Raji (cell line): ENCODE results near the gene PFKP.

ENCODE experiments used
- POLR2A ChIP-seq: IDR thresholded peaks from 2 replicates; pipeline ENCODE4 v1.6.1; 2011; ENCODE audit warnings: low read depth, low read length, control low read depth; ENCODE audit not compliant: insufficient read depth

The PFKP gene

DNA sequence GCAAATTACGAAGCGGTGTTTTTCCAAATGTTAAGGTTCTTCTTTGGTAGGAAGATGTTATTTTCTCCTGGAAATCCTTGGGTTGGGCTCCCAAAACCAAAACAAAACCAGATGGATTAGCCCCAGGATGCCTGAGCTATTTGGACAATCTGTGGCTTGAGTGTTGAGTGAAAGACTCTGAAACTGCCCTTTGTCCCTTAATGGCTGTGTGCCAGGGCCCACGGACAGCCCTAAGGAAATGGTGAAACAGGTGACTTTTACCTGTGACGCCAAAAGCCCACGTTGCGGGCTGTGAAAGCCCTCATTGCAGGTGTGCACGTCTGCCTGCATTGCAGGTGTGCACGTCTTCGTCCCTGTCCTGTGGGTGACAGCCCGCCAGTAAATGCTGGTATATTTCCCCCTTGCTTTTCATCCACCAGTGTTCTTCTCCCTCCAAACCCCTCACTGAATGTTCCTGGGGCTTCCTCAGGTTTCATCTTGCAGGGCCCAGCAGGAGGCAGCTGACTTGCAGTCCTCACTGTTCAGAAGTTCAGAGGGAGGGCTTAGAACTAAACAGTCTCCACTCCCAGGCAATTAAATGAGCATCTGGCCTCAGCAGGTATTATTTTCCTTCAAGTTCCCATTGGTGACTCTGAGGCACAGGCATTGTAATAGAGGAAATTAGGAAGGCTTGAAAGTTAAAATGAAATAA lies 10.7 kb downstream of the PFKP start:
- TF ChIP-seq POLR2A = no peak

DNA sequence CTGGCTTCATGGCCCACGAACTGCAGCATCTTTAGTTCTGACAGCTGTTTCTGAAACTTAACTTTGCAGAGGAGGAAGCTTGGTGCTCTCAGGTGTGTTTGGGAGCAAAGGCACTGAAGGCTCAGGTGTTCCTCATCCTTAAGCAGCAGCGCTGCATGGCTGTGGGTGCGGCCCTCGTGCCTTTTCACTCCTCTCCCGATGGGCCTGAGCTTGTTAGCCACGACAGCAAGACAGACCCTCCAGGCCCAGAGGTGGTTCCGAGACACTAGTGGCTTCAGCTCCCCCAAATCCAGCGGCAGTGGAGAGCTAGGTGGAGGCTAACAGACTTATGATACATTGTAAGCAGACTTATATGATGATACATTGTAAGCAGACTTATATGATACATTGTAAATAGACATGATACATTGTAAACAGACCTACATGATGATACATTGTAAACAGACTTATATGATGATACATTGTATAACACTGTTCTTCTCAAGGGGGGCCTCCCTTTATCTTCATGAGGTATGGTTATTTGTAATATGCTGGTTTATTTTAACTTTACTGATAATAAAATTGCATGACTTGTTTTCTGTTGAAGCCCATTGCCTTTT lies 14.1 kb downstream of the PFKP start:
- TF ChIP-seq POLR2A = no peak

- TF ChIP-seq POLR2A = no peak
These were observed 14.9 kb downstream of the PFKP start for GRCh38 chr10:3082290-3082689.

DNA sequence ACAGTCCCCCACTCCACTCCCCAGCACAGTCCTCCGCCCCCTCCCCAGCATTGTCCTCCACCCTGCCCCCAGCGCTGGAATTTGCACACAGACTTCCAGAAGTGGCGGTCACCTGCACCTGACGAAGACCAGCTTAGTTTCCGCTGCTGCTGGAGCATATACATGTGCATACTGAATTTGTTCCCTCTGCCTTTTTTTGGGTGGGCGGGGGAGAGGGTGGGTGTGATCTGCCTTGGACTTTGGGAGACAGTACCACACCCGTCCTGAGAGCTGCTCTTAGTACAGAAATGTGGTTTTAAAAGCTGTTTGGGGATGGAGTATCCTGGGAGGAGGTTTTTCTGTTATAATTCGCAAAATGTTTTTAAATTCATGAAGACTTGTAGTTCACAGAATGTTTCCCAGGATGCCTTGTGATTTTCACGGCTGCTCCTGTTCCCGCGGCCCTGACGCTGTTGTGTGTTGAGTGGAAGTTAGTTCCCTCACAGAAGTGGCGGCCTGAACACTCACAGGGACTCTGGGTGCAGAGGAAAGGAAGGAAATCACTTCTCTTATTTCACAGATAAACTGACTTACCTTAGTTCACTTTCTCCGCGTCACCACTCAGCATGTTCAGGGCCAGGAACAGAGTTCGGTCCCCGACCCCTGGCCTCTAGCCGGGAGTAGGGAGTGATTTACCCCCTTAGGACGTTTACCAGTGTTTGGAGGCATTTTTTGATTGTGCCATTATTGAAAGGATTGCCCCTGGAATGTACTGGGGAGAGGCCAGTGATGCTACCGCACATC lies 18.6 kb downstream of the PFKP start:
- no peak for TF ChIP-seq POLR2A

DNA sequence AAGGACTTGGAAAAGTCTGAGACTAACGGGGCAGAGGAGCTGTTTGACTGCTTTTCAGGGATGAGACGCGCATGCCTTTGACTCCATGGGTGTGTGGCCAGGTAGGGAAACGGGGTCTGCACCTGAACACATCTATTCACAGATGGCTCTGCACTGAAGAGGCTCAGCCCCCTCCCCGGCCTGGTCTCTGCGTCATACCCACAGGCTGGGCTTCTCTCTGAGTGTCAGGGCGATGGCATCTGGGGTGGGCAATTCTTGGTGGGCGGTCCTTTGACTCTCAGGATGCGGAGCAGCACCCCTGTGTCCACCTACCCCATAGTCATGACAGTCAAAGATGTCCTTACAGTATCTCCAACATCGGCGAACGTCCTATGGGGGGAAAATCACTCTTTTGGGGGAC lies 23.0 kb downstream of the PFKP start:
- TF ChIP-seq POLR2A = no peak

DNA sequence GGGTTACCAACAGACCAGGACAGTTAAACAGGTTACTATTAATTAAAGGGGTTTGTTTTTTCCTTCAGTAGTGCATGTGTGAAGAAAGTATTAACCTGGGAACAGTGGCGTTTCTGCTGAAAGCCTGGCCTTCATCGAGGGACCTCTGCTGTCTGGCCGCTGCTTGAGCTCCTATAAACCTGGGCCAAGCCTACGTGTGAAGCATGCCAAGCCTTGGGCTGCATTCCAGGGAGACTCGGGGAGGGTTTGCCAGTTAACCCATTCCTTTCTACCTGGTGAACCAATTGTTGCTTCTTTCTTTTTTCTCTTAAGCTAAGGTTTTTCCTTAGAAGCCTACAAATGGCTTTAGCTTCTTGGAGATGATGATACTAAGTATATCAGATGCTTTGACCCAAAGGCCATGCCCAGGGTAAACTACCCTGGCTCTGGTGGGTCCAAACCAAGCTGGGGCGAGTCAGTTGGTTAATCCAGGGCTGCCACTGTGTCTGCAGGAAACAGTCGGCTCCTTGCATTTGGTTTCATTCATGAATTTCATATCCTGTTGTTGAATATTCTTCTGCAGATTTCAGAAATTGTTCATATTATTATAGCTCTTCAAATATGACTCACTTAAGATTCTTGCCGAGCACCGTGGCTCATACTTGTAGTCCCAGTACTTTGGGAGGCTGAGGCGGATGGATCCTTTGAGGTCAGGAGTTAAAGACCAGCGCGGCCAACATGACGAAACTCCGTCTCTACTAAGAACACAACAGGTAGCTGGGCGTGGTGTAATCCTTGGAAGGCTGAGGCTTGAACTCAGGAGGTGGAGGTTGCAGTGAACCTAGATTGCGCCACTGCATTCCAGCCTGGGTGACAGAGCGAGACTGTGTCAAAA lies 23.8 kb downstream of the PFKP start:
- no peak for TF ChIP-seq POLR2A

GRCh38 chr10:3091921-3092320 lies 24.6 kb downstream of the PFKP start:
- TF ChIP-seq POLR2A = no peak

GRCh38 chr10:3093996-3094395 lies 26.6 kb downstream of the PFKP start:
- no peak for TF ChIP-seq POLR2A

GRCh38 chr10:3094609-3095036 lies 27.3 kb downstream of the PFKP start:
- no peak for TF ChIP-seq POLR2A

GRCh38 chr10:3095373-3096139 lies 28.2 kb downstream of the PFKP start:
- no peak for TF ChIP-seq POLR2A

GRCh38 chr10:3096149-3096548 lies 28.8 kb downstream of the PFKP start:
- TF ChIP-seq POLR2A = no peak

DNA sequence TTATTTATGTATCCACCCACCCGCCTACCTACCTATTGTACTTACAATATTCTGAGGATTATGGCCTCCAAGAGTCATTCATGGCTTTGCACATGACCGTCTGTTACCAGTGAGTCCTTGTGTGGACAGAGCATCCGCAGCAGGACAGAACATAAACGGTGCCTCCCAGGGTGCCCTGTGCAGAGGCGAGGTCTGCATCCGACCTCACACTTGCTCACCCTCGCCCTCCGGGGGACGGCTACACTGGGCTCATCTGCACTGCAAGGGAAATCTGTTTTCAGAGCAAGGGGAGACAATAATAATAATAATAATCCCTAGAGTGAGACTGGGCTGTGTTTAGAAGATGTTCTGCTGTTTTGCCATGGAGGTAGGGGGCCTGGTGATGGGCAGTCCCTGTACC lies 29.8 kb downstream of the PFKP start:
- no peak for TF ChIP-seq POLR2A

DNA sequence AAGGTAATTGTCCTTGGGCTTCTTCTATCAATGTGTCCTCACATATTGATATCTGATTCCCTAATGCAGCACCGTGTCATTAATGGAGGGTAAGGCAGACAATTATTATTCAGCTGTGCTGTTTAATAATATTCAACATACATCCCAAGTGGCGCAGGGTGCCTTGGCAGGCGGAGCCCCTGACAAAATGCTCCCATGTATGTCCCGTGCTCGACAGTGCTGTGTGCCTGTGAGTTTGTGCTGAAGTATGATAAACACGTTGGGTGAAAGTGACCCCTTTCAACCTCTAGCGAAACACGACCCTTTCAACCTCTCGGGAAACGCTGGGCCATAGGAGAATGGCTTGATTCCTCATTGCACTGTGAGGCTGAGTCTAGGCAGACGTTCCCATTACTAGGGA lies 31.3 kb downstream of the PFKP start:
- no peak for TF ChIP-seq POLR2A

- TF ChIP-seq POLR2A = no peak
These were observed 32.1 kb downstream of the PFKP start for GRCh38 chr10:3099291-3100092.
